Ishikawa (cell line): Measurements from ENCODE around the gene RBM34.
A peak's percentile ranks its signal among the peaks of the same experiment; 100 is the strongest.

ENCODE experiments used
- CEBPB ChIP-seq: IDR thresholded peaks from 2 replicates; pipeline ENCODE4 v1.6.1; 2012
- CREB1 ChIP-seq: IDR thresholded peaks from 2 replicates; pipeline ENCODE4 v1.6.1; 2012; ENCODE audit warnings: low read depth
- EGR1 ChIP-seq: IDR thresholded peaks from 2 replicates; pipeline ENCODE4 v1.6.1; 2012
- EP300 ChIP-seq: IDR thresholded peaks from 2 replicates; pipeline ENCODE4 v1.6.1; 2012; ENCODE audit warnings: borderline replicate concordance
- FOXM1 ChIP-seq: IDR thresholded peaks from 2 replicates; pipeline ENCODE4 v1.6.1; 2012; ENCODE audit warnings: low read depth, borderline replicate concordance
- NFIC ChIP-seq: IDR thresholded peaks from 2 replicates; pipeline ENCODE4 v1.6.1; 2012
- RAD21 ChIP-seq: IDR thresholded peaks from 2 replicates; pipeline ENCODE4 v1.6.1; 2012; ENCODE audit warnings: low read depth
- TAF1 ChIP-seq: IDR thresholded peaks from 2 replicates; pipeline ENCODE4 v1.6.1; 2012; ENCODE audit warnings: low read depth, mild to moderate bottlenecking
- TCF12 ChIP-seq: IDR thresholded peaks from 2 replicates; pipeline ENCODE4 v1.6.1; 2012; ENCODE audit warnings: low read depth
- TEAD4 ChIP-seq: IDR thresholded peaks from 2 replicates; pipeline ENCODE4 v1.6.1; 2012
- YY1 ChIP-seq: IDR thresholded peaks from 2 replicates; pipeline ENCODE4 v1.6.1; 2012; ENCODE audit warnings: low read depth
- ZBTB7A ChIP-seq: IDR thresholded peaks from 2 replicates; pipeline ENCODE4 v1.6.1; 2012; ENCODE audit warnings: low read depth
- TF ChIP-seq, protein P1 (sequence below): IDR thresholded peaks from 2 replicates; pipeline ENCODE4 v1.6.1; 2012
- TF ChIP-seq, protein P2 (sequence below): IDR thresholded peaks from 2 replicates; pipeline ENCODE4 v1.6.1; 2012
- TF ChIP-seq, protein P3 (sequence below): IDR thresholded peaks from 2 replicates; pipeline ENCODE4 v1.6.1; 2012; ENCODE audit warnings: low read depth, mild to moderate bottlenecking

RBM34 gene, protein sequence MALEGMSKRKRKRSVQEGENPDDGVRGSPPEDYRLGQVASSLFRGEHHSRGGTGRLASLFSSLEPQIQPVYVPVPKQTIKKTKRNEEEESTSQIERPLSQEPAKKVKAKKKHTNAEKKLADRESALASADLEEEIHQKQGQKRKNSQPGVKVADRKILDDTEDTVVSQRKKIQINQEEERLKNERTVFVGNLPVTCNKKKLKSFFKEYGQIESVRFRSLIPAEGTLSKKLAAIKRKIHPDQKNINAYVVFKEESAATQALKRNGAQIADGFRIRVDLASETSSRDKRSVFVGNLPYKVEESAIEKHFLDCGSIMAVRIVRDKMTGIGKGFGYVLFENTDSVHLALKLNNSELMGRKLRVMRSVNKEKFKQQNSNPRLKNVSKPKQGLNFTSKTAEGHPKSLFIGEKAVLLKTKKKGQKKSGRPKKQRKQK

DNA sequence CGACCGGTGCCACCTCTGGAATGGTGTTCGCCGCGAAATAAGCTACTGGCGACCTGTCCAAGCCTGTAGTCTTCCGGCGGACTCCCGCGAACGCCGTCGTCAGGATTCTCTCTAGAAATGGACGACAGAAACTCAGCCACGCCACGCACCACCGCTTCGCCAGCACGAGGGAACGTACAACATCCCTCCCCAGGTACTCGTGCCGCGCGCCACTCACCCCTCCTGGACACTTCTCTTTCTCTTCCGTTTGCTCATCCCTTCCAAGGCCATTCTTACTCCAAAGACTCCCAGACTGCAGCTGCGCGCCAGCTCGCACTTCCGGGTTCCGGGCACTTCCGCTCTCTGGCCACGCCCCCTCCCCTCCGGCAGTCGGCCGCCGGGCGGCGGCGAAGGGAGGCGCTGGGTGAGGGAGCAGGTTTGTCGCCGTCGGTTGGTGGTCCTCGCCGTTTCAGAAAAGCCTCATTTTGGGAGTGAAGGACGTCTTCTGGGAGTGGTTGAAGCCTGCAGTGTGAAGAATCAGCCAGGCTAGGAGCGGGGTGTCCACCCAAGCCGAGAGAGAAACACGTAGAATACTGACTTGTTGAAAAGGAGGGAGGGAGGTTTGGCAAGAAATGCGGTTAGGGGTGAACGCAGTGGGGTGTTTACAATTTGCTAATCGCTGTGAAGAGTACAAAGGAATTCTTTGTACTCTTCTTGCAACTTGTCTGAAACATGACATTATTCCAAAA lies at the start of gene RBM34:
Gene RBM34, minus strand, starts transcription at position 294 of the 728 bp plus-strand sequence. Its CDS starts 24 bp downstream, at position 270.
- TF ChIP-seq CREB1: no peak
- TF ChIP-seq YY1: peak; percentile 72
- TF ChIP-seq, protein P1, sequence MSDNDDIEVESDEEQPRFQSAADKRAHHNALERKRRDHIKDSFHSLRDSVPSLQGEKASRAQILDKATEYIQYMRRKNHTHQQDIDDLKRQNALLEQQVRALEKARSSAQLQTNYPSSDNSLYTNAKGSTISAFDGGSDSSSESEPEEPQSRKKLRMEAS: peak; percentile 83
- TF ChIP-seq TAF1: peak; percentile 98
- 0 out of 2 replicates have a peak, but pooled peaks have one; percentile 51 for TF ChIP-seq TCF12
- no peak for TF ChIP-seq FOXM1

DNA sequence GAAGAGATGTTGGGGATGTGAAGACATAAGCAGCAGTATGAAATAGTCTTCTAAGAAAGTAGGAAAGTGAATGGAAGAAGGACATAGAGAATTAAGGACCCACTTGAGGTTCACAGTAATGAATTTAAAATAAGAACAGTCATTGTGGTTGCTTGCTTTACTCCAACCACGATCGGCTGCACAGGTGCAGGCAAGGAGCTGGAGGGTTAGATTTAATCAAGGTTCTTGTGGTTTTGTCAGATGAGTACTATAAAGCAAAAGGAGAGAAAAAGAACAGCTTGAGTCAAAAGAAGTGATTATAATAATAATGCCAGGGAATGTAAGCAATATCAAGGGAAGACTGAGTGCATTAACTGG lies 46.1 kb upstream of the RBM34 start:
- TF ChIP-seq, protein P1: no peak
- TF ChIP-seq CREB1: no peak
- no peak for TF ChIP-seq EGR1
- TF ChIP-seq TCF12: no peak
- TF ChIP-seq, protein P2, sequence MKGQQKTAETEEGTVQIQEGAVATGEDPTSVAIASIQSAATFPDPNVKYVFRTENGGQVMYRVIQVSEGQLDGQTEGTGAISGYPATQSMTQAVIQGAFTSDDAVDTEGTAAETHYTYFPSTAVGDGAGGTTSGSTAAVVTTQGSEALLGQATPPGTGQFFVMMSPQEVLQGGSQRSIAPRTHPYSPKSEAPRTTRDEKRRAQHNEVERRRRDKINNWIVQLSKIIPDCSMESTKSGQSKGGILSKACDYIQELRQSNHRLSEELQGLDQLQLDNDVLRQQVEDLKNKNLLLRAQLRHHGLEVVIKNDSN: no peak
- no peak for TF ChIP-seq NFIC

DNA sequence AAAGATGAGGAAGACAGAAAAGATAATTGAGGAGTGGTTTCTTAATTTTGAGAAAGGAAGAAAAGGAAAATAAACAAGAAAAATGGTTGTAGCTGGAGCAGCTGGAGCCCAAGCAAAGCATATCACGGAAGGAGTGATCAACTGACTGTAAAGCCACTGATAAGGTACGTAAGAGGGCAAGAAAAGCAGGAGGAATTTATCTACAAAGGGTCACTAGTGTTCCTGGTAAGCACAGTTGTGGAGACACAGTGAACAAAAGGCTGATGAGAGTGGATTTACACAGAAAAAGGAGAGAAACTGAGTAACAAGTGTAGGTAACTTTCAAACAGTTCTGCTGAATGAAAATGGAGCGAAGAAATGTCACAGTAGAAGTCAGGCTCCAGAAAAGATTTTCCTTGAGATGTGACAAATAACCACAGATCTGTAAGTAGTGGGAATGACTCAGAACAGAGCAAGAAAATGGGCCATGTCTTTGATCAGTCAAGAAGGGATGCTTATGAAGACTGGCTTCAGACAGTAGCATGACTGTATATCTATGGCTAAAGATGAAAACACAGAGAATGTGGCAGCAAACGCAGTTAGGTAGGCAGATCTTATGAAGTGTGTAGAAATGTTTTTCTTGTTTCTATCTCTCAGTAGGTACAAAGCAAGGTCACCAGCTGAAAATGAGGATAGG lies 45.6 kb upstream of the RBM34 start:
- TF ChIP-seq TCF12: no peak
- no peak for TF ChIP-seq EP300
- TF ChIP-seq CEBPB: no peak
- TF ChIP-seq, protein P1: no peak
- no peak for TF ChIP-seq CREB1
- no peak for TF ChIP-seq ZBTB7A

DNA sequence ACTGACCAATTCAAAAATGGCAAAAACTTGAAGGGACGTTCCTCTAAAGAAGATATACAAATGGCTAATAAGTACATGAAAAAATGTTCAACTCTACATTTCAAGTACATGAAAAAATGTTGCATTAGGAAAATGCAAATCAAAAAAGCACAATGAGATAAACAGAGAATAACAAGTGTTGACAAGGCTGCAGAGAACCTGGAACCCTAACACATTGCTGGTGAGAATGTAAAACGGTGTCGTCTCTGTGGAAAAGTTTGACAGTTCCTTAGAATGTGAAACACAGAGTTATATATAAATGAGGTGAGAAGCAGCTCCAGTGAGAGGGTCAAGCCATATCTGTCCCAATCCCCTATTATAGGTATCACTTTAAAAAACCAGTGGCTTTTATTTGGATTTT lies 44.6 kb upstream of the RBM34 start:
- TF ChIP-seq, protein P1: no peak
- TF ChIP-seq YY1: no peak
- TF ChIP-seq TEAD4: no peak
- no peak for TF ChIP-seq ZBTB7A
- TF ChIP-seq CEBPB: no peak
- no peak for TF ChIP-seq EGR1

DNA sequence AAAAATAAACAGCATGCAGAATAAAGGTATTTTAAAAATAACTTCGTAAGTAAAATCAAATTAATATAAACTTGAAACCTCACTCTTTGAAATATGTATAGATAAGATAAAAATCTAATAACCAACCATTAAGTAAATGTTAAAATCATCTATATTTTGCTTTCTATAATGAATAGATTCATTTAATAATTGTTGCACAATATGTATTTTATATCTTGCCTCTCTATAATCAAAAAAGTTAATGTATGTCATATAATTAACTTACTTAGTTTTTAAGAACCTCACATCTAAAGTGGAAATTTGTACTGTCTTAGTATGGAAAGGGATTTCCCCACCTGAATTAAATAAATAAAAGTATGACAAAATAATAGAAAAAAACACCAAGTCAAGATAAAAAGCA lies 42.4 kb upstream of the RBM34 start:
- TF ChIP-seq YY1: no peak

DNA sequence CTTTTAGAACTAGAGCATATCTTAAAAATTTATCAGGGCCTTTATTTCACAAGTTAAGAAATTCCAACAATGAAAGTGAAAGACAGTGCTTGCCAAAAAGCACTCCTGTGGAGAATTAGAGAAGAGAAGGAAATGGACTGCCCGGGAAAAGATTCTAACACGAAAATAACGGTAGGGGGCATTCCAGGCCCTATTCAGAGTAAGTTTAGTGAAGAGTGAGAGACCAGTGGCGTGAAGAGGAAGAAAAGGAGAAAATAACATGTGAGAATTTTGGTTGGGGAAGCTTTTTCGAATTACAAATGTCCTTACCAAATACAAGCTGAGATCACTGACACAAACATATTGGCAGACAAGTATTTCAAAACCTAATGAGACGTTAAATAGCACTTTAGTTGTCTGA lies 38.4 kb upstream of the RBM34 start:
- TF ChIP-seq RAD21 (peak; percentile 50), CREB1 (no peak)

DNA sequence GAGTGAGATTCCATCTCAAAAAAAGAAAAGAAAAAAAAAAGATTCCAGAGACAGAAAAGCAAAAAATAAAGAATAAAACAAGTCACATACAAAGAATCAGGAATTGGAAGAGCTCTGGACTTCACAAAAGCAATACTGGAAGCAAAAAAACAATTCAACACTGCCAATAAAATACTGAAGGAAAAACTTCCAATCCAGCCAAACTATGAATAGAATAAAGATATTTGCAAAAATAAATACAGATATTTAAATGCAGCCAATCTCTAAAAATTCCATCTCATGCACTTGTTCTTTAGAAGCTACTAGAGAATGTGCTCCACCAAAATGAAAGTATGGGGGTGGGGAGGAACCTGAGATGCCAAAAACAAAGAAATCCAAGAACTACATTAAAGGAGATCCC lies 29.4 kb upstream of the RBM34 start:
- no peak for TF ChIP-seq YY1
- TF ChIP-seq EP300: no peak
- TF ChIP-seq RAD21: no peak
- TF ChIP-seq, protein P3, sequence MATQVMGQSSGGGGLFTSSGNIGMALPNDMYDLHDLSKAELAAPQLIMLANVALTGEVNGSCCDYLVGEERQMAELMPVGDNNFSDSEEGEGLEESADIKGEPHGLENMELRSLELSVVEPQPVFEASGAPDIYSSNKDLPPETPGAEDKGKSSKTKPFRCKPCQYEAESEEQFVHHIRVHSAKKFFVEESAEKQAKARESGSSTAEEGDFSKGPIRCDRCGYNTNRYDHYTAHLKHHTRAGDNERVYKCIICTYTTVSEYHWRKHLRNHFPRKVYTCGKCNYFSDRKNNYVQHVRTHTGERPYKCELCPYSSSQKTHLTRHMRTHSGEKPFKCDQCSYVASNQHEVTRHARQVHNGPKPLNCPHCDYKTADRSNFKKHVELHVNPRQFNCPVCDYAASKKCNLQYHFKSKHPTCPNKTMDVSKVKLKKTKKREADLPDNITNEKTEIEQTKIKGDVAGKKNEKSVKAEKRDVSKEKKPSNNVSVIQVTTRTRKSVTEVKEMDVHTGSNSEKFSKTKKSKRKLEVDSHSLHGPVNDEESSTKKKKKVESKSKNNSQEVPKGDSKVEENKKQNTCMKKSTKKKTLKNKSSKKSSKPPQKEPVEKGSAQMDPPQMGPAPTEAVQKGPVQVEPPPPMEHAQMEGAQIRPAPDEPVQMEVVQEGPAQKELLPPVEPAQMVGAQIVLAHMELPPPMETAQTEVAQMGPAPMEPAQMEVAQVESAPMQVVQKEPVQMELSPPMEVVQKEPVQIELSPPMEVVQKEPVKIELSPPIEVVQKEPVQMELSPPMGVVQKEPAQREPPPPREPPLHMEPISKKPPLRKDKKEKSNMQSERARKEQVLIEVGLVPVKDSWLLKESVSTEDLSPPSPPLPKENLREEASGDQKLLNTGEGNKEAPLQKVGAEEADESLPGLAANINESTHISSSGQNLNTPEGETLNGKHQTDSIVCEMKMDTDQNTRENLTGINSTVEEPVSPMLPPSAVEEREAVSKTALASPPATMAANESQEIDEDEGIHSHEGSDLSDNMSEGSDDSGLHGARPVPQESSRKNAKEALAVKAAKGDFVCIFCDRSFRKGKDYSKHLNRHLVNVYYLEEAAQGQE: no peak
- no peak for TF ChIP-seq TEAD4
- no peak for TF ChIP-seq ZBTB7A
- no peak for TF ChIP-seq TCF12
- no peak for TF ChIP-seq EGR1
- TF ChIP-seq, protein P1: no peak
- TF ChIP-seq, protein P2: no peak

DNA sequence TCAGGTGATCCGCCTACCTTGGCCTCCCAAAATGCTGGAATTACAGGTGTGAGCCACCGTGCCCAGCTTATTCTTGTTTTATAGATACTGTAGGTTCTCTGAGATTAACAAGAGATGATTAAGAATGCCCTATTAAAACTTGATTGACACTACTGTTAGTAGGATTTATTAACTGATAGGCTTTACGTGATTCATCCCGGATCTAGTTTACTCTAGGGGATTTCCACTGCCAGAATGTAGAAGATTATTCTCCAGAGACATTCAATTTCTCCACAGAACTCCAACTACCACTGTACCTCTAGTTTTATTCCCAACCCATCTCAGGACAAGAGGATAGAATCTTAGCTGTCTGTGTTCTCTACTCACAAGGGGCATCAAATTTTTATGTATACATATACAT lies 26.3 kb upstream of the RBM34 start:
- TF ChIP-seq NFIC: no peak
- TF ChIP-seq RAD21: no peak
- no peak for TF ChIP-seq ZBTB7A
- no peak for TF ChIP-seq TAF1
- no peak for TF ChIP-seq TCF12
- no peak for TF ChIP-seq CREB1
- TF ChIP-seq FOXM1: no peak
